Endothelial cell of umbilical vein (primary cell): ENCODE data around the gene PKN1. TPM values are rescaled to one million over a fixed set of nuclear protein-coding genes. Genes with fewer than 3 reads are reported as not detected.

Experiments
- BruUV-seq: library from RNA; stranded (reverse); fragments of 400-500 nt; replicated peaks from 2 replicates; lab custom pipeline; 2021; lab: Mats Ljungman, UMichigan
- CTCF ChIA-PET: fragments of 300-600, 350-600 bp; sonication (Branson Sonifier 250); formaldehyde crosslinking; loops from one replicate; lab custom pipeline; 2021; ENCODE audit warnings: antibody characterized with exemption, inconsistent platforms; lab: Charles Lee
- POLR2A ChIA-PET: fragments of 300-600, 350-600 bp; sonication (Branson Sonifier 250); formaldehyde crosslinking; loops from one replicate; lab custom pipeline; 2021; ENCODE audit warnings: antibody characterized with exemption, inconsistent platforms; lab: Charles Lee
- DNase-seq: peaks from one replicate; pipeline ENCODE4 v3.0.0-alpha.2; 2011; ENCODE audit warnings: low read depth, low spot score
- FAIRE-seq: peaks from 2 replicates; lab custom pipeline; 2011; peaks lifted over from hg19 to GRCh38; lab: Jason Lieb, UNC
- H2AFZ ChIP-seq: 2 replicates; pipeline ENCODE4 v1.6.0; 2012; ENCODE audit warnings: low read depth, low read length, control low read depth, inconsistent platforms
- H3K27ac ChIP-seq: 2 replicates; pipeline ENCODE4 v1.5.1; 2011; ENCODE audit warnings: low read depth, mild to moderate bottlenecking, control low read depth, low read length, moderate library complexity; ENCODE audit not compliant: insufficient read depth
- H3K27me3 ChIP-seq, 2 experiments: 2 replicates each; pipeline versions ENCODE4 v1.6.0 to v1.6.1; 2011; ENCODE audit warnings: low read length in 2 of 2, mixed read lengths in 1 of 2; ENCODE audit not compliant: control insufficient read depth in 2 of 2, insufficient read depth in 2 of 2
- H3K36me3 ChIP-seq, 2 experiments: 2 replicates in 1 of 2; 3 replicates in 1 of 2; pipeline ENCODE4 v1.5.1; 2011; ENCODE audit warnings: low read length in 2 of 2, mild to moderate bottlenecking in 1 of 2, moderate library complexity in 1 of 2; ENCODE audit not compliant: control insufficient read depth in 2 of 2, insufficient read depth in 2 of 2; ENCODE audit errors: extremely low read depth in 1 of 2
- H3K4me1 ChIP-seq: 3 replicates; pipeline ENCODE4 v1.5.1; 2011; ENCODE audit warnings: mild to moderate bottlenecking, low read length; ENCODE audit not compliant: control insufficient read depth, insufficient read depth; ENCODE audit errors: extremely low read depth
- H3K4me2 ChIP-seq: 2 replicates; pipeline ENCODE4 v1.6.1; 2011; ENCODE audit warnings: low read length, control low read depth, mixed read lengths; ENCODE audit not compliant: insufficient read depth
- H3K4me3 ChIP-seq, 3 experiments: fragments of 200-600 bp in 1 of 3; sonication (generic), shearing (Covaris generic) in 1 of 3; replicated peaks in 1 of 3; 2 replicates each; pipeline ENCODE4 v1.5.1; 2011 to 2016; ENCODE audit warnings: control low read depth in 3 of 3, low read length in 3 of 3, mild to moderate bottlenecking in 2 of 3, inconsistent platforms in 1 of 3, low read depth in 1 of 3, moderate library complexity in 1 of 3; ENCODE audit not compliant: insufficient read depth in 1 of 3
- H3K79me2 ChIP-seq: 2 replicates; pipeline ENCODE4 v1.6.0; 2012; ENCODE audit warnings: low read length, inconsistent platforms; ENCODE audit not compliant: control insufficient read depth, insufficient read depth
- H3K9ac ChIP-seq: replicated peaks from 2 replicates; pipeline ENCODE3; 2011; ENCODE audit warnings: low read length, control low read depth; ENCODE audit not compliant: insufficient read depth; ENCODE audit errors: extremely low read depth
- H3K9me1 ChIP-seq: replicated peaks from 3 replicates; pipeline ENCODE4 v1.6.0; 2011; ENCODE audit warnings: mild to moderate bottlenecking, low read length; ENCODE audit not compliant: control insufficient read depth, insufficient read depth; ENCODE audit errors: extremely low read depth
- H3K9me3 ChIP-seq: replicated peaks from 2 replicates; pipeline ENCODE4 v1.5.1; 2012; ENCODE audit warnings: low read length, inconsistent platforms; ENCODE audit not compliant: control insufficient read depth, insufficient read depth
- H4K20me1 ChIP-seq: replicated peaks from 2 replicates; pipeline ENCODE3; 2011; ENCODE audit warnings: mild to moderate bottlenecking, low read length; ENCODE audit not compliant: control insufficient read depth, insufficient read depth; ENCODE audit errors: extremely low read depth
- CTCF ChIP-seq, 2 donors: IDR thresholded peaks; 1 replicate in 1 of 2; 2 replicates in 1 of 2; pipeline ENCODE4 v1.5.1; 2011; ENCODE audit warnings: low read length in 2 of 2, mild to moderate bottlenecking in 2 of 2, moderate library complexity in 2 of 2, control low read depth in 1 of 2, inconsistent platforms in 1 of 2, low read depth in 1 of 2; ENCODE audit not compliant: insufficient read depth in 1 of 2; ENCODE audit errors: extremely low read depth in 1 of 2
- EZH2 ChIP-seq: IDR thresholded peaks from 2 replicates; pipeline ENCODE4 v1.6.1; 2012; ENCODE audit warnings: borderline replicate concordance, low read depth, mild to moderate bottlenecking, moderate library complexity, low read length, inconsistent platforms; ENCODE audit not compliant: severe bottlenecking
- FOS ChIP-seq: IDR thresholded peaks from 2 replicates; pipeline ENCODE4 v1.6.1; 2011; ENCODE audit warnings: mild to moderate bottlenecking, low read length, moderate library complexity, borderline replicate concordance; ENCODE audit not compliant: insufficient read depth
- GATA2 ChIP-seq: IDR thresholded peaks from 2 replicates; pipeline ENCODE4 v1.7.0; 2011; ENCODE audit warnings: low read depth, mild to moderate bottlenecking, moderate library complexity, mixed read lengths, low read length; ENCODE audit not compliant: insufficient read length, insufficient read depth
- JUN ChIP-seq: IDR thresholded peaks from 2 replicates; pipeline ENCODE4 v1.6.1; 2011; ENCODE audit warnings: borderline replicate concordance, low read depth; ENCODE audit not compliant: insufficient read length, insufficient read depth
- MAX ChIP-seq: IDR thresholded peaks from 2 replicates; pipeline ENCODE4 v1.6.1; 2011; ENCODE audit not compliant: insufficient read depth, insufficient read length
- MYC ChIP-seq: IDR thresholded peaks from one replicate; pipeline ENCODE4 v1.6.1; 2011; ENCODE audit warnings: mild to moderate bottlenecking, low read depth, low read length
- POLR2A ChIP-seq: IDR thresholded peaks from 2 replicates; pipeline ENCODE4 v1.6.1; 2012; ENCODE audit warnings: low read depth, mild to moderate bottlenecking, control low read depth, low read length
- POLR2AphosphoS5 ChIP-seq: IDR thresholded peaks from 2 replicates; pipeline ENCODE4 v1.6.1; 2012; ENCODE audit warnings: low read depth, mild to moderate bottlenecking, control low read depth, low read length, moderate library complexity; ENCODE audit not compliant: insufficient read depth
- dilution Hi-C: fragments of 300-500 bp; cut with MboI; formaldehyde crosslinking; loops from one replicate; pipeline ENCODE4 v1.15.0; 2019; ENCODE audit warnings: low sequenced_read_pairs; ENCODE audit not compliant: extremely low pct_ligation_motif_present
- intact Hi-C: fragments of 100-400 bp; cut with micrococcal nuclease; formaldehyde crosslinking; loops from one replicate; pipeline ENCODE4 v1.10.0; 2022
- polyA plus RNA-seq, 4 experiments: library from polyadenylated mRNA; depleted of rRNA in 3 of 4; stranded (reverse) in 3 of 4; unstranded in 1 of 4; fragments of >200 nt; gene quantifications; 2 replicates each; pipeline versions ENCODE4 v1.2.1 to v1.2.3, GENCODE V29; 2011 to 2012; ENCODE audit warnings: missing spikeins in 1 of 4
- total RNA-seq: library from RNA; stranded (reverse); gene quantifications from 2 replicates; pipeline ENCODE4 v1.2.3, GENCODE V29; 2021

The PKN1 gene
- total and polyA plus RNA-seq, 2 donors (not counting 3 experiments of a cell fraction or from before 2014, with no cell fraction given), result 148 to 302 TPM

DNA sequence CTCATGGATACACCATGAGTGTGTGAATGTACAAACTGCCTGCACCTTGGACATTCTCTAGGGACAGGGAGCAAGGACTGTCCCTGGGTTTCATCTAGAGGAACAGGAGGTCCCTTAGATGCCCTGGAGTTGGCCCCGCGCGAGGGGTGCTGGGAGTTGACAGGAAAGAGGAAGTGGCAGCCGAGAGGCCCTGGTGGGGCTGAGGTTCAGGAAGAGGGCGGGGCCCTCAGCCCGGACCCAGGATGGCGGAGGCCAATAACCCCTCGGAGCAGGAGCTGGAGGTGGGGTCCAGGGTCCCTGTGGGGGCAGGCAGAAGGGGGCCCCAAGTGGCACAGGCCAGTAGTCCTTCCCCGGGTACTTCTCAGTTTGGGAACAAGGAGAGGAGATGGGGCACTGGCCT is 6.9 kb downstream of the PKN1 start:
- Histone ChIP-seq H3K4me3 (no peak overlapping the region), H3K36me3 (peaks cover 9 to 30% of the 10 kb centered on the region in 2 experiments), H3K9me3 (no peaks in the 10 kb centered on the region), H3K4me2 (peak overlapping the region; percentile 19), H2AFZ (no peak overlapping the region), H4K20me1 (no peaks in the 10 kb centered on the region), H3K4me1 (peaks cover 32% of the 10 kb centered on the region), H3K9ac (no peak overlapping the region), H3K9me1 (no peaks in the 10 kb centered on the region), H3K27me3 (no peaks in the 10 kb centered on the region), H3K79me2 (peaks cover 58% of the 10 kb centered on the region), H3K27ac (peak overlapping the region; percentile 29)
- DNase-seq (peak; percentile 33), FAIRE-seq (peak; percentile 90)
- no TSS peak for BruUV-seq
- CTCF ChIA-PET, result interaction anchor here (0.5 to 1.5 kb wide), 3 partner anchors 11 to 1560 kb away, joined by 3 to 5 read pairs (median 5); no protein-coding TSS in a partner anchor
- intact Hi-C loops (loop anchor here (1.0 kb wide), 1 partner anchor 10 kb away; no protein-coding TSS in a partner anchor), dilution Hi-C loops (no loop called here)
- TF ChIP-seq CTCF (IDR thresholded peaks at IDR 0.05; ENCODE audit: extremely low read depth in 1 of 2, insufficient read depth in 1 of 2, low read depth in 1 of 2, low read length in 2 of 2), result no peak
- TF ChIP-seq POLR2A, result no peak
- no peak for TF ChIP-seq FOS
- TF ChIP-seq JUN, result no peak
- no peak for TF ChIP-seq MYC
- peak; percentile 50 for TF ChIP-seq POLR2AphosphoS5
- TF ChIP-seq MAX, result no peak
- TF ChIP-seq GATA2, result no peak
- TF ChIP-seq EZH2, result no peak
- POLR2A ChIA-PET, result no interaction called here
